ENCODE data around the gene EPOP. TPM values are rescaled to one million over a fixed set of nuclear protein-coding genes. Genes with fewer than 3 reads are reported as not detected.

EPOP gene
- total RNA-seq, 2 donors from 2014 or later: 3.2 to 5.0 TPM

DNA sequence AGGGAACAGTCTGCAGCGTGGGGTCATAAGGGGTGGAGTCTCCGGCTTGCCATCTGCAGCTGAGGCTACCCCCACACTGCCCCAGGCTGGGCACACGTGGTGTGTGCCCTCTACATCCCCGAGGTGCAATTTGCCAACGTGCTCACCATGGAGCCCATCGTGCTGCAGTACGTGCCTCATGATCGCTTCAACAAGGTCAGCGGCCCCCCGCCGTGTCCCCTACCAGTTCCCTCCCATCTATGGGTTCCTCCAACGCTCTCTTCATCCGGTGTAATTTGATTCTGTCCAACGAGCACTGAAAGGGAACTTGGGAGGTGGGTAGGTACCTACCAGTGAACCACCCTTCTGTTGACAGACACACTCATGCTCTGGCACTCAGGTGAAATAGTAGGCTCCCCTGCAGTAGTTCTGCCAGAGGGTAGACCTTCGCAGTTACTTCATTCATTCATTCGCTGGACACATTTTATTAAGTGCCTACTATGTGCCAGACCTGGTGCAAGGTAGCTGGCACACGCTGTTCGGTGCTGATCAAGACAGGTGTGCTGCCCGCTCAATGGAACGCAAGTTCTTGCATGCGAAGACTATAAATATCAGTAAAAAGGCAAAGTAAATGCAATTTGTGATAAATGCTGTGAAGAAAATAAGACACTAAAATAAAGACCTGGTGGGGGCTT lies 33.1 kb upstream of the EPOP start:
- Histone ChIP-seq H3K27me3 (ENCODE audit: control insufficient read depth, insufficient read depth, low read length, poor library complexity, severe bottlenecking) (peaks cover 6% of the 10 kb centered on the region), H3K9ac (ENCODE audit: extremely low read depth, low read length, poor library complexity, severe bottlenecking) (no peak overlapping the region), H3K36me3 (ENCODE audit: control insufficient read depth, insufficient read depth, low read length) (peaks cover 54% of the 10 kb centered on the region), H3K27ac (ENCODE audit: low read depth, low read length) (no peak overlapping the region), H3K4me3 (ENCODE audit: low read length) (no peak overlapping the region), H3K9me3 (ENCODE audit: control insufficient read depth, low read length) (no peaks in the 10 kb centered on the region), H3K4me1 (ENCODE audit: control insufficient read depth, insufficient read depth, low read length) (peaks cover 9% of the 10 kb centered on the region)
- peak overlapping the region; percentile 83 for H3K4me3 Mint-ChIP-seq
- TF ChIP-seq, protein P1, sequence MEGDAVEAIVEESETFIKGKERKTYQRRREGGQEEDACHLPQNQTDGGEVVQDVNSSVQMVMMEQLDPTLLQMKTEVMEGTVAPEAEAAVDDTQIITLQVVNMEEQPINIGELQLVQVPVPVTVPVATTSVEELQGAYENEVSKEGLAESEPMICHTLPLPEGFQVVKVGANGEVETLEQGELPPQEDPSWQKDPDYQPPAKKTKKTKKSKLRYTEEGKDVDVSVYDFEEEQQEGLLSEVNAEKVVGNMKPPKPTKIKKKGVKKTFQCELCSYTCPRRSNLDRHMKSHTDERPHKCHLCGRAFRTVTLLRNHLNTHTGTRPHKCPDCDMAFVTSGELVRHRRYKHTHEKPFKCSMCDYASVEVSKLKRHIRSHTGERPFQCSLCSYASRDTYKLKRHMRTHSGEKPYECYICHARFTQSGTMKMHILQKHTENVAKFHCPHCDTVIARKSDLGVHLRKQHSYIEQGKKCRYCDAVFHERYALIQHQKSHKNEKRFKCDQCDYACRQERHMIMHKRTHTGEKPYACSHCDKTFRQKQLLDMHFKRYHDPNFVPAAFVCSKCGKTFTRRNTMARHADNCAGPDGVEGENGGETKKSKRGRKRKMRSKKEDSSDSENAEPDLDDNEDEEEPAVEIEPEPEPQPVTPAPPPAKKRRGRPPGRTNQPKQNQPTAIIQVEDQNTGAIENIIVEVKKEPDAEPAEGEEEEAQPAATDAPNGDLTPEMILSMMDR (conservative IDR thresholded peaks at IDR 0.05): no peak
- peaks cover 39% of the 10 kb centered on the region for H3K36me3 Mint-ChIP-seq (ENCODE audit: low read depth)
- WGBS, 2 experiments (ENCODE audit: insufficient coverage in 1 of 2, insufficient read length in 1 of 2): 93% methylated on average over 18 to 21 of the region's 21 CpGs
- peaks cover 17% of the 10 kb centered on the region for H3K27me3 Mint-ChIP-seq (ENCODE audit: insufficient read depth)
- no peak overlapping the region for H3K27ac Mint-ChIP-seq
- no peak for DNase-seq
- peaks cover 45% of the 10 kb centered on the region for H3K4me1 Mint-ChIP-seq
- H3K9me3 Mint-ChIP-seq: no peaks in the 10 kb centered on the region

DNA sequence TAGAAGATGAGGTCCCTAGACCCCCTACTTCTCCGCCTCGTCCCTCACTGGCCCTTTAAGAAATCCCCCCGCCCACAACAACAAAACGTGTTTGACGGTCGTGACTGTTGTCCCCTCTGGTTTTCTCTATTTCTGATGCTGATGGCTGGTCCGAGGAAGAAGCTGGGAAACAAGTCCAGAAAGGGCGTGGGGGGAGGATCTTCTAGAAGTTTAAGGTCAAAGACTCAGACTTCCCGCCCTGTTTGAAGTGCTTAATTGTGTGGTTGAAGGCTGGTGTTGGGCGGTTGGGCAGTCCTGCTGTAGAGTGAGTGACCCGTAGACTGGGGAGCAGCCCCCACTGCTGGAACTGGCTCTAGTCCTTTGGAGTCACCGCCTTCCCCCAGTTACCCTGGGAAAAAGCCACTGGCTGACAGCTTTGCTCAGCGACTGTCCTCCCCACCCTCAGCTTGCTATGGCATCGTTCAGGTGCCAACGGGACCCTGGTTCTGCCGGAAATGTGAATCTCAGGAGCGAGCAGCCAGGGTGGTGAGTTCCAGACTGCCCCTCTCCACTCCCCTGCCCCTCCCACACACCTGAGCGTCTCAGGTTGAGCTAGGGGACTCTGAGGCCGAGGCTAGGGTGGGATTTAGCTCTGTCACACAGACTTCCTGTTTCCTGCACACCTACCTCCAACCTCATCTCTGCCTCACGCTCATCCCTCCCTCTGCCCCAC lies 31.9 kb upstream of the EPOP start:
- Histone ChIP-seq H3K36me3 (ENCODE audit: control insufficient read depth, insufficient read depth, low read length) (peaks cover 43% of the 10 kb centered on the region), H3K9me3 (ENCODE audit: control insufficient read depth, low read length) (no peaks in the 10 kb centered on the region), H3K27ac (ENCODE audit: low read depth, low read length) (no peak overlapping the region), H3K9ac (ENCODE audit: extremely low read depth, low read length, poor library complexity, severe bottlenecking) (peak overlapping the region; percentile 55), H3K4me1 (ENCODE audit: control insufficient read depth, insufficient read depth, low read length) (peaks cover 9% of the 10 kb centered on the region), H3K4me3 (ENCODE audit: low read length) (peak overlapping the region; percentile 91), H3K27me3 (ENCODE audit: control insufficient read depth, insufficient read depth, low read length, poor library complexity, severe bottlenecking) (peaks cover 8% of the 10 kb centered on the region)
- WGBS, 2 experiments (ENCODE audit: insufficient coverage in 1 of 2, insufficient read length in 1 of 2): 20 to 22% methylated on average over 5 to 20 of the region's 20 CpGs
- H3K4me1 Mint-ChIP-seq: peaks cover 45% of the 10 kb centered on the region
- peak overlapping the region; percentile 83 for H3K4me3 Mint-ChIP-seq
- peaks cover 25% of the 10 kb centered on the region for H3K27me3 Mint-ChIP-seq (ENCODE audit: insufficient read depth)
- no peaks in the 10 kb centered on the region for H3K9me3 Mint-ChIP-seq
- DNase-seq: peak; percentile 85
- peak overlapping the region; percentile 89 for H3K27ac Mint-ChIP-seq
- peaks cover 35% of the 10 kb centered on the region for H3K36me3 Mint-ChIP-seq (ENCODE audit: low read depth)
- TF ChIP-seq, protein P1 (conservative IDR thresholded peaks at IDR 0.05): no peak

DNA sequence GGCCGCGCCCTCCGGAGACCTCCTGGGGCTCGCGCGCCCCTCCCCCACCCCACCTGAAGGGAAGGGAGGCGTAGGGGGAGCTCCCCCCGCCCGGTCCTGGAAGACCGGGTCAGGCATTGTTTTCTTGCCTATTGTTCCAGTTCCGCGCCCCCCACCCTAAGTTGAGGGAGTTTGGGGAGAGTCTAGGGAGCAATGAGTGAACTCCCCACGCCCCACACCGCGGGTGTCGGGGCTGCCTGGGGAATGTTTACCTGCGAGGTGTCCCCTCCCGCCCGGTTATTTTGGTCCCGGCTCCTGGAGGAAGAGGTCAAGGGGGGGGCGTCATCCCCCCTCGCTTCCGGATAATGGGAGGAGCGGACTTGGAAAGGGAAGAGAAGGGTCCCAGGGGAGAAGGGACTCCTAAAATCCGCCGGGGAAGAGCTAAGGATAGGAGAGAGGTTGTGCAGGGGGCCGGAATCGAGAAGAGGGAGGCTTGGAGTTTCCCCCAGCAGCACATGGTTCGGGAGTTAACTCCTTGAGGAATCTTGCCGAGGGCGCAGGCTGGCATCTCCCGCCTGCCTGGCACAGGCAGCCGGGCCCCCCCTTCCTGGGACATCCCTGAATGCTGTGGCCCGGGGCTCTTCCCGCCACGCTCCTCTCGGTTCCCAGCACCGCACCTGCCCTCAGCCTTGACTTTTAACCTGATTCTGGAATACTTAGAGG lies 31.2 kb upstream of the EPOP start:
- peaks cover 9% of the 10 kb centered on the region for H3K4me1 ChIP-seq (ENCODE audit: control insufficient read depth, insufficient read depth, low read length)
- H3K36me3 Mint-ChIP-seq (ENCODE audit: low read depth): peaks cover 28% of the 10 kb centered on the region
- H3K9me3 Mint-ChIP-seq: no peaks in the 10 kb centered on the region
- peak overlapping the region; percentile 91 for H3K4me3 ChIP-seq (ENCODE audit: low read length)
- H3K27me3 Mint-ChIP-seq (ENCODE audit: insufficient read depth): peaks cover 32% of the 10 kb centered on the region
- peaks cover 50% of the 10 kb centered on the region for H3K4me1 Mint-ChIP-seq
- no peak overlapping the region for H3K27ac ChIP-seq (ENCODE audit: low read depth, low read length)
- TF ChIP-seq, protein P1 (conservative IDR thresholded peaks at IDR 0.05): no peak
- H3K36me3 ChIP-seq (ENCODE audit: control insufficient read depth, insufficient read depth, low read length): peaks cover 35% of the 10 kb centered on the region
- peak; percentile 88 for DNase-seq
- WGBS, 2 experiments (ENCODE audit: insufficient coverage in 1 of 2, insufficient read length in 1 of 2): 0% methylated on average over 8 to 37 of the region's 38 CpGs
- peak overlapping the region; percentile 89 for H3K27ac Mint-ChIP-seq
- H3K4me3 Mint-ChIP-seq: peak overlapping the region; percentile 83
- H3K9ac ChIP-seq (ENCODE audit: extremely low read depth, low read length, poor library complexity, severe bottlenecking): peak overlapping the region; percentile 55
- H3K9me3 ChIP-seq (ENCODE audit: control insufficient read depth, low read length): no peaks in the 10 kb centered on the region
- peaks cover 16% of the 10 kb centered on the region for H3K27me3 ChIP-seq (ENCODE audit: control insufficient read depth, insufficient read depth, low read length, poor library complexity, severe bottlenecking)

All from endodermal cell (in vitro differentiated cells).